ENCODE measurements around the gene SYNM. TPM values are rescaled to one million over a fixed set of nuclear protein-coding genes. Genes with fewer than 3 reads are reported as not detected.

Gene SYNM
- total and polyA plus RNA-seq, 4 donors, result 42.6 to 103 (median 63.8) TPM

- ATAC-seq (ENCODE audit: low FRiP score), result no peak
- Histone ChIP-seq H3K36me3 (ENCODE audit: control insufficient read depth in 1 of 2, insufficient read depth in 2 of 2, low read length in 1 of 2) (no peaks in the 10 kb centered on the region), H3K27me3 (ENCODE audit: control insufficient read depth in 1 of 2, insufficient read depth in 2 of 2, low read length in 1 of 2) (no peaks in the 10 kb centered on the region), H3K4me1 (ENCODE audit: control insufficient read depth in 1 of 2, insufficient read depth in 2 of 2, low read length in 2 of 2) (no peaks in the 10 kb centered on the region), H3K4me3 (ENCODE audit: low read length in 2 of 2) (no peak overlapping the region), H3K9me3 (ENCODE audit: control insufficient read depth, low read length) (no peaks in the 10 kb centered on the region), H3K27ac (ENCODE audit: low read depth in 1 of 2, low read length in 2 of 2) (no peak overlapping the region)
- intact Hi-C loops (cut with DNase I), result no loop called here
- WGBS, 2 donors, result 79 to 86% methylated on average over 9 of the region's 9 CpGs
- no peak for DNase-seq
These were observed 51.1 kb downstream of the SYNM start for GRCh38 chr15:99155961-99156443.

- intact Hi-C loops (cut with DNase I), result no loop called here
- Histone ChIP-seq H3K27me3 (ENCODE audit: control insufficient read depth in 1 of 2, insufficient read depth in 2 of 2, low read length in 1 of 2) (no peaks in the 10 kb centered on the region), H3K36me3 (ENCODE audit: control insufficient read depth in 1 of 2, insufficient read depth in 2 of 2, low read length in 1 of 2) (no peaks in the 10 kb centered on the region), H3K9me3 (ENCODE audit: control insufficient read depth, low read length) (no peaks in the 10 kb centered on the region), H3K27ac (ENCODE audit: low read depth in 1 of 2, low read length in 2 of 2) (no peak overlapping the region), H3K4me3 (ENCODE audit: low read length in 2 of 2) (no peak overlapping the region), H3K4me1 (ENCODE audit: control insufficient read depth in 1 of 2, insufficient read depth in 2 of 2, low read length in 2 of 2) (no peaks in the 10 kb centered on the region)
- 53 to 57% methylated on average over 3 of the region's 3 CpGs for WGBS, 2 donors
- ATAC-seq (ENCODE audit: low FRiP score) (no peak), DNase-seq (no peak)
These were observed 52.6 kb downstream of the SYNM start for GRCh38 chr15:99157456-99157855.

- 94 to 95% methylated on average over 6 of the region's 6 CpGs for WGBS, 2 donors
- Histone ChIP-seq H3K4me1 (ENCODE audit: control insufficient read depth in 1 of 2, insufficient read depth in 2 of 2, low read length in 2 of 2) (no peaks in the 10 kb centered on the region), H3K9me3 (ENCODE audit: control insufficient read depth, low read length) (no peaks in the 10 kb centered on the region), H3K27me3 (ENCODE audit: control insufficient read depth in 1 of 2, insufficient read depth in 2 of 2, low read length in 1 of 2) (no peaks in the 10 kb centered on the region), H3K27ac (ENCODE audit: low read depth in 1 of 2, low read length in 2 of 2) (no peak overlapping the region), H3K36me3 (ENCODE audit: control insufficient read depth in 1 of 2, insufficient read depth in 2 of 2, low read length in 1 of 2) (no peaks in the 10 kb centered on the region), H3K4me3 (ENCODE audit: low read length in 2 of 2) (no peak overlapping the region)
- ATAC-seq (ENCODE audit: low FRiP score), result no peak
- intact Hi-C loops (cut with DNase I), result no loop called here
- no peak for DNase-seq
These were observed 53.9 kb downstream of the SYNM start for GRCh38 chr15:99158626-99159412.

GRCh38 chr15:99163271-99164062, 58.6 kb downstream of the SYNM start:
- DNase-seq (no peak), ATAC-seq (ENCODE audit: low FRiP score) (no peak)
- 83 to 94% methylated on average over 4 of the region's 4 CpGs for WGBS, 2 donors
- Histone ChIP-seq H3K4me3 (ENCODE audit: low read length in 2 of 2) (no peak overlapping the region), H3K27ac (ENCODE audit: low read depth in 1 of 2, low read length in 2 of 2) (no peak overlapping the region), H3K36me3 (ENCODE audit: control insufficient read depth in 1 of 2, insufficient read depth in 2 of 2, low read length in 1 of 2) (no peaks in the 10 kb centered on the region), H3K4me1 (ENCODE audit: control insufficient read depth in 1 of 2, insufficient read depth in 2 of 2, low read length in 2 of 2) (no peaks in the 10 kb centered on the region), H3K9me3 (ENCODE audit: control insufficient read depth, low read length) (no peaks in the 10 kb centered on the region), H3K27me3 (ENCODE audit: control insufficient read depth in 1 of 2, insufficient read depth in 2 of 2, low read length in 1 of 2) (no peaks in the 10 kb centered on the region)
- intact Hi-C loops (cut with DNase I), result no loop called here

GRCh38 chr15:99164119-99164518, 59.2 kb downstream of the SYNM start:
- DNase-seq (no peak), ATAC-seq (ENCODE audit: low FRiP score) (no peak)
- H3K27me3 ChIP-seq (ENCODE audit: control insufficient read depth in 1 of 2, insufficient read depth in 2 of 2, low read length in 1 of 2), result no peaks in the 10 kb centered on the region
- no peak overlapping the region for H3K27ac ChIP-seq (ENCODE audit: low read depth in 1 of 2, low read length in 2 of 2)
- no peaks in the 10 kb centered on the region for H3K4me1 ChIP-seq (ENCODE audit: control insufficient read depth in 1 of 2, insufficient read depth in 2 of 2, low read length in 2 of 2)
- intact Hi-C loops (cut with DNase I), result no loop called here
- no peaks in the 10 kb centered on the region for H3K9me3 ChIP-seq (ENCODE audit: control insufficient read depth, low read length)
- WGBS, 2 donors, result 96 to 98% methylated on average over 3 of the region's 3 CpGs
- no peak overlapping the region for H3K4me3 ChIP-seq (ENCODE audit: low read length in 2 of 2)
- no peaks in the 10 kb centered on the region for H3K36me3 ChIP-seq (ENCODE audit: control insufficient read depth in 1 of 2, insufficient read depth in 2 of 2, low read length in 1 of 2)

GRCh38 chr15:99165020-99165790, 60.3 kb downstream of the SYNM start:
- Histone ChIP-seq H3K27ac (ENCODE audit: low read depth in 1 of 2, low read length in 2 of 2) (no peak overlapping the region), H3K4me1 (ENCODE audit: control insufficient read depth in 1 of 2, insufficient read depth in 2 of 2, low read length in 2 of 2) (no peaks in the 10 kb centered on the region), H3K36me3 (ENCODE audit: control insufficient read depth in 1 of 2, insufficient read depth in 2 of 2, low read length in 1 of 2) (no peaks in the 10 kb centered on the region), H3K4me3 (ENCODE audit: low read length in 2 of 2) (no peak overlapping the region), H3K9me3 (ENCODE audit: control insufficient read depth, low read length) (no peaks in the 10 kb centered on the region), H3K27me3 (ENCODE audit: control insufficient read depth in 1 of 2, insufficient read depth in 2 of 2, low read length in 1 of 2) (no peaks in the 10 kb centered on the region)
- WGBS, 2 donors, result 86 to 92% methylated on average over 3 of the region's 3 CpGs
- intact Hi-C loops (cut with DNase I), result no loop called here
- no peak for ATAC-seq (ENCODE audit: low FRiP score)
- no peak for DNase-seq

GRCh38 chr15:99165956-99166689, 61.2 kb downstream of the SYNM start:
- DNase-seq (no peak), ATAC-seq (ENCODE audit: low FRiP score) (no peak)
- Histone ChIP-seq H3K27ac (ENCODE audit: low read depth in 1 of 2, low read length in 2 of 2) (no peak overlapping the region), H3K36me3 (ENCODE audit: control insufficient read depth in 1 of 2, insufficient read depth in 2 of 2, low read length in 1 of 2) (no peaks in the 10 kb centered on the region), H3K9me3 (ENCODE audit: control insufficient read depth, low read length) (no peaks in the 10 kb centered on the region), H3K4me3 (ENCODE audit: low read length in 2 of 2) (no peak overlapping the region), H3K27me3 (ENCODE audit: control insufficient read depth in 1 of 2, insufficient read depth in 2 of 2, low read length in 1 of 2) (no peaks in the 10 kb centered on the region), H3K4me1 (ENCODE audit: control insufficient read depth in 1 of 2, insufficient read depth in 2 of 2, low read length in 2 of 2) (no peaks in the 10 kb centered on the region)
- 89 to 90% methylated on average over 23 of the region's 23 CpGs for WGBS, 2 donors
- intact Hi-C loops (cut with DNase I), result no loop called here

- H3K4me1 ChIP-seq (ENCODE audit: control insufficient read depth in 1 of 2, insufficient read depth in 2 of 2, low read length in 2 of 2), result no peaks in the 10 kb centered on the region
- DNase-seq (no peak), ATAC-seq (ENCODE audit: low FRiP score) (no peak)
- no peaks in the 10 kb centered on the region for H3K9me3 ChIP-seq (ENCODE audit: control insufficient read depth, low read length)
- H3K4me3 ChIP-seq (ENCODE audit: low read length in 2 of 2), result no peak overlapping the region
- 85 to 91% methylated on average over 5 of the region's 5 CpGs for WGBS, 2 donors
- H3K27me3 ChIP-seq (ENCODE audit: control insufficient read depth in 1 of 2, insufficient read depth in 2 of 2, low read length in 1 of 2), result no peaks in the 10 kb centered on the region
- intact Hi-C loops (cut with DNase I), result no loop called here
- H3K27ac ChIP-seq (ENCODE audit: low read depth in 1 of 2, low read length in 2 of 2), result peak overlapping the region in 1 of 2 donors; percentile 21
- no peaks in the 10 kb centered on the region for H3K36me3 ChIP-seq (ENCODE audit: control insufficient read depth in 1 of 2, insufficient read depth in 2 of 2, low read length in 1 of 2)
These were observed 62.3 kb downstream of the SYNM start for GRCh38 chr15:99167201-99167600.

All from aorta (tissue), 5 donors.